IPS DF 19.7 (cell line): ENCODE results near the gene CCNT2.
A peak's percentile ranks its signal among the peaks of the same experiment; 100 is the strongest.
"Not testable (repeated sequence)": the region's sequence is repeated elsewhere in the genome, so short reads cannot be mapped to it uniquely, and the experiment has no call there.

Source experiments
- DNase-seq: peaks from one replicate; pipeline ENCODE4 v3.0.0-alpha.2; 2013; ENCODE audit warnings: low read depth, low spot score

Gene CCNT2

DNA sequence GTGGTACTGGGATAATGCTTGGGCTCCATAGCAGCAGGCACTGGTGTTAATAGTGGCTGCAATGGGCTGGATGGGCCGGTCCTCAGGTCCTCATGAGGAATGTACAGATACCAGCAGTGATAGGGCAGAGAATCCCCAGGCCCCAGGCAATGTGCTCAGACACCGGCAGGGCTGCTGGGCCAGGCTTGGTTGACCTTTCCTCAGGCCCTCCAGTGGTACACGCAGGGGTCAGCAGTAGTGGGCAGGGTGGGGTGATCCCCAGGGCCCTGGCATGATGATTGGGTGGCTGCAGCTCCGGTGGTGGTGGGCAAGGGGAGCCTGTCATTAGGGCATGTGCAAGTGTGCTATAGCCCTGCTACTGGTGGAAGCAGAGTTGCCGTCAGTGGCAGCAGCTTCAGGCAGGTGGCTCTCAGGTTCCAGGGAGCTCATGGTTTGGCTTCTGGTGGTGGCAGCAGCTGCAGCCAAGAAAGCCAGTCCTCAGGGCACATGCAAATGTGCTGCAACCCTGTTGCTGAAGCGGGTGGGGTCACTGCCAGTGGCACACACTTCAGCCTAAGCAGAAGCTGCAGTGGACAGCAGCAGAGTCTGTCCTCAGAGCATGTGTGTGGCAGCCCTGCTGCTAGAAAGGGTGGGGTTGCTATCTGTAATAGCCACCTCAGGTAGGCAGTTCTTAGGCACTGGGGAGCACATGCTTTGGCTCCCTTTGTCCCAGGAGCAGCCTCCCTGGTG is 56.8 kb downstream of the CCNT2 start:
- no peak for DNase-seq

- DNase-seq: no peak
These were observed 57.6 kb downstream of the CCNT2 start for GRCh38 chr2:134976074-134976702.

- not testable (repeated sequence) for DNase-seq
These were observed 58.5 kb downstream of the CCNT2 start for GRCh38 chr2:134977104-134977503.

DNA sequence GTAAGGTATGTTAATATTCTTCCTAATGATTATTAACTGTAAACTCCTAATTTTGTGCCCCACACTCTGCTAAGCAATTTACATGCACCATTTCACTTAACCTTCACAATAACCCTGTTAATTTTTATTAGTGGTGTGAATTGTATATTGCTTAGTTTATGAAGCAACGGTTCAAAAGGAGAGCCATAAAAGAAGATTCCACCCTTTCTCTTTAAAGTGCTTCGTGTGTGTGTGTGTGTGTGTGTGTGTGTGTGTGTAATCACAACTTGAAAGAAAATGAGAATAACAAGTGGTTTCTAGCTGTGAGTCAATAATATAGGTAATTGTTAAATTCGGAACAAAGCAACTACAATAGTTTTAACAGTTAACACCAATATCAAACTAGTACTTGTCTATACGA is 60.6 kb downstream of the CCNT2 start:
- DNase-seq: no peak

DNA sequence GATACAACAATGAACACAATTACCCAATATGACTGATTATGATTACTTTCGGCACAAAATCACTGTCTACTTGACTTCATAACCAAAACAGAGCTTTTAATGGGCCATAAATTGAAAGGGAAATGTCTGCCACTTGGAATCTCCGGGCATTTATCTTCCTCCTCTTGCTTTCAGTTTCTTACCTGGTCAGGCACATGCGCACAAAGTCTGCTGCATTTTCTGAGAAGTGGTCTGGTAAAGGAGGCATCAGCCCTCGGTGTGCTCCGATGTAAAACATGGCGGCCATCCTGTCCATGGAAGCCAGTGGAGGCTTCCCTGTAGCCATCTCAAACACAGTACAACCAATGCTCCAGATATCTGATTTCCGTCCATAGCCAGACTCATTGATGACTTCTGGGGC is 62.0 kb downstream of the CCNT2 start:
- no peak for DNase-seq

DNA sequence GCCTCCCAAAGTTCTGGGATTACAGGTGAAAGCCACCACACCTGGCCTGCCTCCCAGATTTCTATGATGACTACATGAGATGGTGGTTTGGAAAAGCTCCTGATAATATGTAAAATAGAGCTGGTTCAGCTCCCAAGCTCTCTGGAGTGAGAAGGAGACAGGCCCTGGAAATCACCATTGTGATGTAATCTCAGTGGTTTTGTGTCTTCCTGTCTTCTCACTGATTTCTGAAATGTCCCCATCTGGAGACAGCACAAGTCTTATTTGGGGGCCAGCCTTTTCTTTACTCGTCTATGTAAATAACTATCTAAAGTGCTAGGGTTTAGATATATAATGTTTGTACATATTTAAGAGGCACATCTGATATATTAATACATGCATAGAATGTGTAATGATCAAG is 64.0 kb downstream of the CCNT2 start:
- DNase-seq: no peak

DNA sequence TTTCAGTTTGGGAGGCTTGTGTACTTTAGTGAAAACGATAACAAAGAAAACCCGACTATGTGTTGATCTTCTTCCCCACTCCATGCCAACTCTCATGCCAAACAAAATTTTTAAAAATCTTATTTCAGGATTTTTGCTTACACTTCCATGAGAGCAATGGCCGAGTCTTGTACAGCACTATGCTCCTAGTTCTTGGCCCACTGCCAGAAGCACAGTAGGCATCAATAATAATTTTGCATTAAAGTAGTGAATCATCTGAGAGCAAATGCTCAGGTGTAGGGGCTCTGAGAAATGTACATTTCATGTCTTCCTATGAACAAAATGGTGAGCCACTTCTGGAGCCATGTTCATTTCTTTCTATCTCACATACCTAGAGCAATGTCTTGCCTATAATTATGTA is 66.4 kb downstream of the CCNT2 start:
- no peak for DNase-seq

DNA sequence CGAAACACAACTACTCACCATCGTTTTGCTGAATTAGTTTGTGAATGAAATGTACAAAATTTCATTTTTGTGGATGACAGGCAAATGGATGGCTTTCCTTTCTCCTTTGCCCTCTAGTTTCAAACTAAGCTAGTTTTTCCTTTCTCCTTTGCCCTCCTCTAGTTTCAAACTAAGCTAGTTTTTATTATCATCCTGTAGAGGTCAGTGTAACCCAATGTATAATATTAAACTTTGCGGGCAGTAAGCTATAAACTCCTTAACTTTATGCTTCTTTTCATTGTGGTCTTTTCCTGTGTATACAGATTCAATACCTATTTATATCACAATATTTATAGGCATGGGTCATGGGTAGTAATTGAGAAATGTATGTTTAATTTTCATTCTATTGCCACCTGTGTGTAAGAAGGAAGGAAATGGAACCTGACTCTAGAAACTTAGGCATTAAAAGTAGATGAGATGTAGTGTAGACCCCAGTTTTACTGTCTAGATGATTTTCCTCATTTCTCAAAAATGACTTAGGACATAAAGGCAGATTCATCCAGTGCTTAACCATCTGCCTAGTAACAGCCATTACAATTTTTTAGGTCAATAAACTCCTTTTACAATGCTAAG is 70.5 kb downstream of the CCNT2 start:
- no peak for DNase-seq

GRCh38 chr2:134999521-134999920 is 80.9 kb downstream of the CCNT2 start:
- no peak for DNase-seq

DNA sequence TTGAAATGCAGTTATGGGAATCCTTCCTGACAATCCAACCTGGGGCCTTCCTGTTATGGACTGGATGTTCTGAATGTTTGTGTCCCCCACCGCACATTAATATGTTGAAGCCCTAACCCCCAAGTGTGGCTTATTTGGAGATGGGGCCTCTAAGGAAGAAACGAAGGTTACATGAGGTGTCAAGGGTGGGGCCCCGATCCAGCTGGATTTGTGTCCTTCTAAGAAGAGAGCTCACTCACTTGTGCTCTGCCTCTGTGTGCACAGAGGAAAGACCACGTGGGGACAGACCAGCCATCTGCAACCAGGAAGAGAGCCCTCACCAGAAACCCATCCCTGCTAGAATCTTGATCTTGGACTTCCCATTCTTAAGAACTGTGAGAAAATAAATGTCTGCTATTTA is 84.2 kb downstream of the CCNT2 start:
- no peak for DNase-seq

DNA sequence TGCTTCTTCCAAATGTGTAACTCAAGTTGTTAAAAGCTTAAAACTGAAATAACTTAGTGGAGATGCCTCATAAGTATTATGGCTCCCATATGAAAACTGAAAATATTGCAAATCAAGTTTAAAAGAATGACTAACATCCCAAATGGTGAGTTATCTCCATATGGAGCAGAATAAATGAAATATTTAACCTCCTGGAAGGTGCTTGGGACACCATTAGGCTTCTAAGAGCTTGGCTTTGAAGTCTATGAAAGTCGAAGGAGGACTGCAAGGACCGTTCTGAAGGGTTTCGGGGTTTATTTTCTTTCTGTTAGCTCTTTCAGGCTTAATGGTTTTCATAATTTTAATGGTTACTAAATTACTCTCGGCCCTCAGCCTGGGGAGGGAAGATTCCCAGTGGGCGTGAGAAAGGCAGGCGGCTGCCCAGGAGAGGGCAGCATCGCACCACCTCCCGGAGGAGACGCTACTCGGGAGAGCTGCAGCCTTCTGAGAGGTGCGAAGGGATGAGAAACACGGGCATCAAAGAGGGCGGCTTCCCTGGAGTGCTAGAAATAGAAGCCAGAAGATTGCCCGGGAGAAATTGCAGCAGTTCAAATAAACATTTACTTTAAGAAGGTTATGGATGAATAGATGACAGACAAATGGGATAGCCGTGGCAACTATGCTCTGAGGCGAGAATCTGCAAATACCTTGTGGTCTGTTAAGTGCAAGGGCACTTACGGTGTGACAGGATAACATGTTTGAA is 85.6 kb downstream of the CCNT2 start:
- peak; percentile 33 for DNase-seq

DNA sequence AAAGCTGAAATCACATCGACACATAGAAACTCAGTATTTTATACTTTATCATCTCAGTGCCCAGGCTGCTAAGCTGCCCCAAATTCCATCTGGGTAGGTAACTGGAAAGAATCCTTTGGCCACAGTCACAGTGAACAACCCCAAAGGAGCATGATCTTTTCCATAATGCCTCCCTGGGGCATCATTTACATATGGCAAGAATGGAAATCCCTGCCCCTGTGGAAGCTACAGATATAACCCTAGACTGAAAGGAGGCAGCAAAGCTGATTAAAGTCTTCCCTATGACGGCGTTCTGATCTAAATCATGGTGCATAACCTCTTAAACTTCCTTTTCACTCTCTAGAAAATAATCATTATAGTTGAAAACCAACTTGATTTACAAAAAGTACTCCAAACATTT is 87.1 kb downstream of the CCNT2 start:
- DNase-seq: no peak
